GM12878 (cell line): ENCODE measurements around the gene TOMM40L.

Source experiments
- CEBPB ChIP-seq, 2 experiments: fragments of 150-350 bp in 1 of 2; IDR thresholded peaks; 2 replicates each; pipeline ENCODE4 v1.6.1; 2012 to 2014; ENCODE audit warnings: low read depth in 2 of 2, low read length in 2 of 2, borderline replicate concordance in 1 of 2, inconsistent platforms in 1 of 2
- HDGF ChIP-seq: fragments of 450-650 bp; IDR thresholded peaks from 2 replicates; pipeline ENCODE4 v1.6.1; 2016; ENCODE audit warnings: antibody characterized with exemption
- MYC ChIP-seq: IDR thresholded peaks from 2 replicates; pipeline ENCODE4 v1.6.1; 2011; ENCODE audit warnings: mild to moderate bottlenecking, low read length, moderate library complexity, inconsistent platforms; ENCODE audit not compliant: insufficient read depth, insufficient replicate concordance, insufficient read length, severe bottlenecking
- POLR2A ChIP-seq: IDR thresholded peaks from 2 replicates; pipeline ENCODE4 v1.6.1; 2011; ENCODE audit warnings: low read depth, mild to moderate bottlenecking, low read length
- TF ChIP-seq, protein P1 (sequence below): fragments of 450-650 bp; IDR thresholded peaks from 2 replicates; pipeline ENCODE4 v1.6.1; 2017; ENCODE audit warnings: mild to moderate bottlenecking, moderate library complexity
- TF ChIP-seq, protein P2 (sequence below), 3 experiments: IDR thresholded peaks in 2 of 3; conservative IDR thresholded peaks in 1 of 3; 2 replicates each; pipeline ENCODE4 v1.5.1; 2011; ENCODE audit warnings: low read depth in 3 of 3, low read length in 3 of 3, mild to moderate bottlenecking in 3 of 3, control low read depth in 2 of 3, moderate library complexity in 2 of 3, inconsistent platforms in 1 of 3, mixed read lengths in 1 of 3; ENCODE audit not compliant: control insufficient read depth in 2 of 3, insufficient read depth in 1 of 3; ENCODE audit errors: extremely low read depth in 1 of 3
- TF ChIP-seq, protein P3 (sequence below): IDR thresholded peaks from 2 replicates; pipeline ENCODE4 v1.6.1; 2012; ENCODE audit warnings: low read depth, low read length, improper control_type of control experiment

DNA sequence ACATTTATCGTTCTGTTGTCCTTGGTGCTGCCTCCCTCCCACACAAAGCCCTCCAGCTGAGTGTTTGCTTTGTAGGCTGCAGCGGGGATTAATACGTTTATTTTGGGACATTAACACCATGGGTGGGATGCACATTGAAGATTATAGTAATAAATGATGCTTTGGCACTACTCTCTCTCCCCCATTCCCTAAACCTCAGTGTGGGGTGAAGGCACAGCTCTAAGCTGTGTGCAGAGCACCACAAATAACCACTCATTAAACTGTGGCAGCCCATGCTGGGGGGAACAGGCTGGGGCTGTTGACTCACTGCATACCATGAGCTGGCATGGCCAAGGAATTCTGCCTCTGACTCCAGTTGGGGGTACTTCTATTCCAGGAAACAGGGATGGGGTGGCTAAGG lies 40.3 kb downstream of the TOMM40L start:
- TF ChIP-seq, protein P1, sequence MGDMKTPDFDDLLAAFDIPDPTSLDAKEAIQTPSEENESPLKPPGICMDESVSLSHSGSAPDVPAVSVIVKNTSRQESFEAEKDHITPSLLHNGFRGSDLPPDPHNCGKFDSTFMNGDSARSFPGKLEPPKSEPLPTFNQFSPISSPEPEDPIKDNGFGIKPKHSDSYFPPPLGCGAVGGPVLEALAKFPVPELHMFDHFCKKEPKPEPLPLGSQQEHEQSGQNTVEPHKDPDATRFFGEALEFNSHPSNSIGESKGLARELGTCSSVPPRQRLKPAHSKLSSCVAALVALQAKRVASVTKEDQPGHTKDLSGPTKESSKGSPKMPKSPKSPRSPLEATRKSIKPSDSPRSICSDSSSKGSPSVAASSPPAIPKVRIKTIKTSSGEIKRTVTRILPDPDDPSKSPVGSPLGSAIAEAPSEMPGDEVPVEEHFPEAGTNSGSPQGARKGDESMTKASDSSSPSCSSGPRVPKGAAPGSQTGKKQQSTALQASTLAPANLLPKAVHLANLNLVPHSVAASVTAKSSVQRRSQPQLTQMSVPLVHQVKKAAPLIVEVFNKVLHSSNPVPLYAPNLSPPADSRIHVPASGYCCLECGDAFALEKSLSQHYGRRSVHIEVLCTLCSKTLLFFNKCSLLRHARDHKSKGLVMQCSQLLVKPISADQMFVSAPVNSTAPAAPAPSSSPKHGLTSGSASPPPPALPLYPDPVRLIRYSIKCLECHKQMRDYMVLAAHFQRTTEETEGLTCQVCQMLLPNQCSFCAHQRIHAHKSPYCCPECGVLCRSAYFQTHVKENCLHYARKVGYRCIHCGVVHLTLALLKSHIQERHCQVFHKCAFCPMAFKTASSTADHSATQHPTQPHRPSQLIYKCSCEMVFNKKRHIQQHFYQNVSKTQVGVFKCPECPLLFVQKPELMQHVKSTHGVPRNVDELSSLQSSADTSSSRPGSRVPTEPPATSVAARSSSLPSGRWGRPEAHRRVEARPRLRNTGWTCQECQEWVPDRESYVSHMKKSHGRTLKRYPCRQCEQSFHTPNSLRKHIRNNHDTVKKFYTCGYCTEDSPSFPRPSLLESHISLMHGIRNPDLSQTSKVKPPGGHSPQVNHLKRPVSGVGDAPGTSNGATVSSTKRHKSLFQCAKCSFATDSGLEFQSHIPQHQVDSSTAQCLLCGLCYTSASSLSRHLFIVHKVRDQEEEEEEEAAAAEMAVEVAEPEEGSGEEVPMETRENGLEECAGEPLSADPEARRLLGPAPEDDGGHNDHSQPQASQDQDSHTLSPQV: no peak
- TF ChIP-seq CEBPB (IDR thresholded peaks at IDR 0.05; ENCODE audit: borderline replicate concordance in 1 of 2, low read depth in 2 of 2, low read length in 2 of 2) (no peak), MYC (no peak), POLR2A (no peak), HDGF (no peak)
- TF ChIP-seq, protein P2, sequence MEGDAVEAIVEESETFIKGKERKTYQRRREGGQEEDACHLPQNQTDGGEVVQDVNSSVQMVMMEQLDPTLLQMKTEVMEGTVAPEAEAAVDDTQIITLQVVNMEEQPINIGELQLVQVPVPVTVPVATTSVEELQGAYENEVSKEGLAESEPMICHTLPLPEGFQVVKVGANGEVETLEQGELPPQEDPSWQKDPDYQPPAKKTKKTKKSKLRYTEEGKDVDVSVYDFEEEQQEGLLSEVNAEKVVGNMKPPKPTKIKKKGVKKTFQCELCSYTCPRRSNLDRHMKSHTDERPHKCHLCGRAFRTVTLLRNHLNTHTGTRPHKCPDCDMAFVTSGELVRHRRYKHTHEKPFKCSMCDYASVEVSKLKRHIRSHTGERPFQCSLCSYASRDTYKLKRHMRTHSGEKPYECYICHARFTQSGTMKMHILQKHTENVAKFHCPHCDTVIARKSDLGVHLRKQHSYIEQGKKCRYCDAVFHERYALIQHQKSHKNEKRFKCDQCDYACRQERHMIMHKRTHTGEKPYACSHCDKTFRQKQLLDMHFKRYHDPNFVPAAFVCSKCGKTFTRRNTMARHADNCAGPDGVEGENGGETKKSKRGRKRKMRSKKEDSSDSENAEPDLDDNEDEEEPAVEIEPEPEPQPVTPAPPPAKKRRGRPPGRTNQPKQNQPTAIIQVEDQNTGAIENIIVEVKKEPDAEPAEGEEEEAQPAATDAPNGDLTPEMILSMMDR (IDR thresholded peaks at IDR 0.05 in 2 of 3, conservative IDR thresholded peaks at IDR 0.05 in 1 of 3; ENCODE audit: control insufficient read depth in 2 of 3, extremely low read depth in 1 of 3, insufficient read depth in 1 of 3, low read depth in 3 of 3, low read length in 3 of 3): no peak
- TF ChIP-seq, protein P3, sequence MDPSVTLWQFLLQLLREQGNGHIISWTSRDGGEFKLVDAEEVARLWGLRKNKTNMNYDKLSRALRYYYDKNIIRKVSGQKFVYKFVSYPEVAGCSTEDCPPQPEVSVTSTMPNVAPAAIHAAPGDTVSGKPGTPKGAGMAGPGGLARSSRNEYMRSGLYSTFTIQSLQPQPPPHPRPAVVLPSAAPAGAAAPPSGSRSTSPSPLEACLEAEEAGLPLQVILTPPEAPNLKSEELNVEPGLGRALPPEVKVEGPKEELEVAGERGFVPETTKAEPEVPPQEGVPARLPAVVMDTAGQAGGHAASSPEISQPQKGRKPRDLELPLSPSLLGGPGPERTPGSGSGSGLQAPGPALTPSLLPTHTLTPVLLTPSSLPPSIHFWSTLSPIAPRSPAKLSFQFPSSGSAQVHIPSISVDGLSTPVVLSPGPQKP: no peak
